MM.1S (cell line): ENCODE measurements around the gene SUPT3H.

ENCODE experiments used
- DNase-seq: peaks from one replicate; pipeline ENCODE4 v3.0.0-alpha.2; 2015
- H2AFZ ChIP-seq: fragments of 300-600 bp; sonication (generic); 2 replicates; pipeline ENCODE4 v1.6.0; 2016; ENCODE audit warnings: antibody characterized with exemption, low read length
- H3F3A ChIP-seq: fragments of 300-600 bp; sonication (generic); 2 replicates; pipeline ENCODE4 v1.6.1; 2016; ENCODE audit warnings: mild to moderate bottlenecking, antibody characterized with exemption, low read length, moderate library complexity, mixed read lengths; ENCODE audit not compliant: insufficient read depth
- H3K27ac ChIP-seq: fragments of 300-600 bp; sonication (generic); 2 replicates; pipeline ENCODE4 v1.5.1; 2016; ENCODE audit warnings: mild to moderate bottlenecking, low read length
- H3K27me3 ChIP-seq: fragments of 300-600 bp; sonication (generic); replicated peaks from 2 replicates; pipeline ENCODE4 v1.6.0; 2016; ENCODE audit warnings: low read length; ENCODE audit not compliant: insufficient read depth
- H3K36me3 ChIP-seq: fragments of 300-600 bp; sonication (generic); replicated peaks from 2 replicates; pipeline ENCODE4 v1.6.1; 2016; ENCODE audit warnings: mild to moderate bottlenecking, low read length, mixed read lengths; ENCODE audit not compliant: insufficient read depth
- H3K4me1 ChIP-seq: fragments of 300-600 bp; sonication (generic); 2 replicates; pipeline ENCODE4 v1.6.1; 2016; ENCODE audit warnings: low read length, mixed read lengths
- H3K4me2 ChIP-seq: fragments of 300-600 bp; sonication (generic); 2 replicates; pipeline ENCODE4 v1.6.0; 2016; ENCODE audit warnings: low read depth, low read length
- H3K4me3 ChIP-seq: fragments of 300-600 bp; sonication (generic); 2 replicates; pipeline ENCODE4 v1.5.1; 2016; ENCODE audit warnings: low read length, mixed read lengths
- H3K79me2 ChIP-seq: fragments of 300-600 bp; sonication (generic); 2 replicates; pipeline ENCODE4 v1.6.1; 2016; ENCODE audit warnings: mixed run types, low read length, mixed read lengths
- H3K9ac ChIP-seq: fragments of 300-600 bp; sonication (generic); 2 replicates; pipeline ENCODE4 v1.6.1; 2016; ENCODE audit warnings: low read length, mixed read lengths
- H3K9me2 ChIP-seq: fragments of 300-600 bp; sonication (generic); replicated peaks from 2 replicates; pipeline ENCODE4 v1.6.1; 2016; ENCODE audit warnings: mild to moderate bottlenecking, low read length, mixed read lengths; ENCODE audit not compliant: insufficient read depth
- H3K9me3 ChIP-seq: fragments of 300-600 bp; sonication (generic); replicated peaks from 2 replicates; pipeline ENCODE4 v1.6.1; 2016; ENCODE audit warnings: mild to moderate bottlenecking, low read length, mixed read lengths; ENCODE audit not compliant: insufficient read depth
- H4K20me1 ChIP-seq: fragments of 300-600 bp; sonication (generic); 2 replicates; pipeline ENCODE4 v1.6.1; 2016; ENCODE audit warnings: mild to moderate bottlenecking, low read length, moderate library complexity, mixed read lengths; ENCODE audit not compliant: insufficient read depth
- EZH2 ChIP-seq: fragments of 300-600 bp; sonication (generic); optimal IDR thresholded peaks from 2 replicates; pipeline ENCODE3; 2017; ENCODE audit warnings: low read depth, mild to moderate bottlenecking, antibody characterized with exemption, low read length, mixed read lengths
- EZH2phosphoT487 ChIP-seq: fragments of 300-600 bp; sonication (generic); IDR thresholded peaks from 2 replicates; pipeline ENCODE4 v1.6.1; 2018; ENCODE audit warnings: antibody characterized with exemption, low read length
- TF ChIP-seq, protein P1 (sequence below): fragments of 300-600 bp; sonication (generic); IDR thresholded peaks from 2 replicates; pipeline ENCODE4 v1.5.1; 2016; ENCODE audit warnings: antibody characterized with exemption, low read length, mixed read lengths

The SUPT3H gene

DNA sequence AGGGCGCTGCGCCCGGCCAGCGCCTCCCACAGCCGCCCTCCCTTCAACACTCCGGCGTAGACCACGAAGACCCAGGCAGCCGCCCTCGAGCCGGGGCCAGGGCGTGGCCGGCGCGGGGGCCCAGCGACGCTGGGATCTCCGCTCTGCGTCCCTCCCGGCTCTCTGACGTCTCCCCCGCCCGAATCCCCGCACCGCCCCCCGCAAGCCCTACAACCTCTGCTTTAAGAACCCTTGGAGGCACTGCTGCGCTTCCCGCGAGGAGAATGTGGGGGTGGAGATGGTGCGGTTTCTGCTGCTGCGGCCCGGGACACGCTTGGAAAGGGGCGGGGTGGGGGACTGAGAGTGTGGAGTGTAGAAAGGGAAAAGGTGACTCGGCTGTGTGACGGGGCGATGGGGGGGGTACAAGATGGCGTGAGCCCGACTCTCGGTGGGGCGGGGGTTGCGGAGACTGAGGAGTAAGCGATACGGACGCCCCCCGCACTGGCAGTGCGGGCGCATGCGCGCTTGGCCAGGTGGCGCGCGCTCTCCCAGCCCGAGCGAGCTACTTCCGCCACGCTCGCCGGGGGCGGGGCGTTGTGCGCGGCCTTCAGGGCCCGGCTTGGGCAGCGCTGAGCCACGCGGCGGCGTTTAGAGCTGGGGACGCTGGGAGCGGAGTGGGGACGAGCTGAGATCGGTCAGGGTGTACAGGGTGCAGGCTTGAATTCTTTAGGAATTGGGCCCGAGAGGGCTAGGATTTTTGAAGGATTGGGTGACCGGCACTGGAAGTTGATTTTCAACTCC lies at the start of gene SUPT3H:
TSS of gene SUPT3H (minus strand) at position 381 of the 780 bp plus-strand sequence.
- H3K9ac ChIP-seq: peak within 1 kb of the TSS; percentile 92
- DNase-seq: peak; percentile 92
- no peaks in the 10 kb centered on the region for H3K9me2 ChIP-seq
- no peaks in the 10 kb centered on the region for H3K27me3 ChIP-seq
- TF ChIP-seq, protein P1, sequence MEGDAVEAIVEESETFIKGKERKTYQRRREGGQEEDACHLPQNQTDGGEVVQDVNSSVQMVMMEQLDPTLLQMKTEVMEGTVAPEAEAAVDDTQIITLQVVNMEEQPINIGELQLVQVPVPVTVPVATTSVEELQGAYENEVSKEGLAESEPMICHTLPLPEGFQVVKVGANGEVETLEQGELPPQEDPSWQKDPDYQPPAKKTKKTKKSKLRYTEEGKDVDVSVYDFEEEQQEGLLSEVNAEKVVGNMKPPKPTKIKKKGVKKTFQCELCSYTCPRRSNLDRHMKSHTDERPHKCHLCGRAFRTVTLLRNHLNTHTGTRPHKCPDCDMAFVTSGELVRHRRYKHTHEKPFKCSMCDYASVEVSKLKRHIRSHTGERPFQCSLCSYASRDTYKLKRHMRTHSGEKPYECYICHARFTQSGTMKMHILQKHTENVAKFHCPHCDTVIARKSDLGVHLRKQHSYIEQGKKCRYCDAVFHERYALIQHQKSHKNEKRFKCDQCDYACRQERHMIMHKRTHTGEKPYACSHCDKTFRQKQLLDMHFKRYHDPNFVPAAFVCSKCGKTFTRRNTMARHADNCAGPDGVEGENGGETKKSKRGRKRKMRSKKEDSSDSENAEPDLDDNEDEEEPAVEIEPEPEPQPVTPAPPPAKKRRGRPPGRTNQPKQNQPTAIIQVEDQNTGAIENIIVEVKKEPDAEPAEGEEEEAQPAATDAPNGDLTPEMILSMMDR: peak; percentile 26
- no peak for TF ChIP-seq EZH2phosphoT487
- H3F3A ChIP-seq: peaks cover 4% of the 10 kb centered on the region; the same call in 1 of the 2 replicates
- no peaks in the 10 kb centered on the region for H3K9me3 ChIP-seq
- no peaks in the 10 kb centered on the region for H3K79me2 ChIP-seq
- H3K36me3 ChIP-seq: no peaks in the 10 kb centered on the region
- no peaks in the 10 kb centered on the region for H4K20me1 ChIP-seq
- H2AFZ ChIP-seq: peak within 1 kb of the TSS; percentile 94
- H3K4me2 ChIP-seq: peak within 1 kb of the TSS; percentile 56
- 0 out of 2 replicates have a peak, but pooled peaks cover 7% of the 10 kb centered on the region for H3K4me1 ChIP-seq
- H3K4me3 ChIP-seq: peak within 1 kb of the TSS; percentile 92
- peak within 1 kb of the TSS; percentile 82 for H3K27ac ChIP-seq

DNA sequence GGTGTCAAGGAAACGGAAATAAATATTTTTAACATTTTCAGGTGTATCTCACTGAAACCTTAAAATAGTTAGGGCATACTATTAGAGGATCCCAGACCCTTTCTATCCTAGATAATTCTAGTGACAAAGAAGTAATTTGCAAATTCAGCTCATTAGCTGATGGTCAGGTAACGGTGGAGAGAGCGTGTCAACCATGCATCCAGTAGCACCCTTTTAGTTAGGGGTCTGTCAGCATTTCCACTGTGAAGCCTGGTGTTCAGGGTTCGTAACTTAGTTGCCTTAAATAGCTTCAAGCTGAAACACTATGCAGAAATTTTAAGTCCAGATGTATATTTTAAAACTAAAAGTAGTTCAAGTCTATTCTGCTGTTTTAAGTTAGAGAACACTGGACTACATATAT lies 48.5 kb upstream of the SUPT3H start:
- Histone ChIP-seq H3K36me3 (peaks cover 13% of the 10 kb centered on the region), H4K20me1 (no peaks in the 10 kb centered on the region), H3K79me2 (peaks cover 95% of the 10 kb centered on the region), H3K9me2 (no peaks in the 10 kb centered on the region), H3K27ac (peak overlapping the region; percentile 98), H3K9me3 (no peaks in the 10 kb centered on the region), H3K4me1 (peaks cover 36% of the 10 kb centered on the region), H3K4me3 (peak overlapping the region; percentile 95), H3K27me3 (no peaks in the 10 kb centered on the region), H2AFZ (no peak overlapping the region), H3K4me2 (peak overlapping the region; percentile 96), H3K9ac (peak overlapping the region; percentile 100), H3F3A (peaks cover 54% of the 10 kb centered on the region)
- DNase-seq: peak; percentile 90
- TF ChIP-seq EZH2phosphoT487: no peak
- TF ChIP-seq, protein P1: no peak
- TF ChIP-seq EZH2: no peak

DNA sequence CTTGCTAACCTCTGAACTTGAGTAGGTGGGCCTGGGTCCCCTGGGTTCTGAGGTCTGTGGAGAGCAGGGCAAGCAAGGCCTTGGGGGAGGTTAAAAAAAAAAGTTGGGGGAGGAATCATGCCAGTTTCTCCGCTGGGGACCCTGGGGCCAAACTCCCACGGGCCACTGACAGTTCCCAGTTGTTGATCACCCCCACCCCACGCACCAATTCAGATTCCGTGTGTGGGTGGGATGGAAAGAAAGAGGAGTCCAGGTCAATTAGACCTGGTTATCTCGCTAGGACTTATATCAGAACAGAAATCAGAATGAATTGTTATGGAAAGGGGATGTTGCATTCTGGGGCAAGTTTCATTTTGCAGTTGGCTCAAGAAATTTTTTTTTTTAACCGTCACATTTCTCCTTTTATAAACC lies 46.7 kb upstream of the SUPT3H start:
- H2AFZ ChIP-seq: no peak overlapping the region
- peaks cover 23% of the 10 kb centered on the region for H3K4me1 ChIP-seq
- peak overlapping the region; percentile 98 for H3K27ac ChIP-seq
- no peaks in the 10 kb centered on the region for H3K9me3 ChIP-seq
- no peaks in the 10 kb centered on the region for H3K27me3 ChIP-seq
- H3K79me2 ChIP-seq: peaks cover 94% of the 10 kb centered on the region
- peak overlapping the region; percentile 100 for H3K9ac ChIP-seq
- H3K36me3 ChIP-seq: peaks cover 13% of the 10 kb centered on the region
- peak overlapping the region; percentile 96 for H3K4me2 ChIP-seq
- H3F3A ChIP-seq: peaks cover 68% of the 10 kb centered on the region
- H3K4me3 ChIP-seq: peak overlapping the region; percentile 95
- peak; percentile 36 for DNase-seq
- H3K9me2 ChIP-seq: no peaks in the 10 kb centered on the region
- TF ChIP-seq EZH2phosphoT487: no peak
- TF ChIP-seq, protein P1: no peak
- TF ChIP-seq EZH2: no peak
- H4K20me1 ChIP-seq: no peaks in the 10 kb centered on the region
